Muscle layer of colon (tissue), 2 donors: ENCODE measurements around the gene MGAT4A.

ENCODE experiments used
- H3K27ac ChIP-seq: one replicate; pipeline ENCODE4 v1.7.0; 2013; ENCODE audit warnings: low read depth, mild to moderate bottlenecking, low read length, moderate library complexity
- H3K27me3 ChIP-seq, 2 donors: one replicate each; pipeline ENCODE4 v1.7.0; 2013; ENCODE audit warnings: low read length in 2 of 2, mild to moderate bottlenecking in 2 of 2; ENCODE audit not compliant: insufficient read depth in 2 of 2, control insufficient read depth in 1 of 2
- H3K36me3 ChIP-seq: one replicate; pipeline ENCODE4 v1.7.0; 2013; ENCODE audit warnings: mild to moderate bottlenecking, low read length; ENCODE audit not compliant: insufficient read depth
- H3K4me1 ChIP-seq: one replicate; pipeline ENCODE4 v1.7.0; 2013; ENCODE audit warnings: mild to moderate bottlenecking, low read length; ENCODE audit not compliant: insufficient read depth
- H3K4me3 ChIP-seq, 2 donors: one replicate each; pipeline ENCODE4 v1.7.0; 2013; ENCODE audit warnings: low read length in 2 of 2, low read depth in 1 of 2, mild to moderate bottlenecking in 1 of 2, moderate library complexity in 1 of 2
- H3K9ac ChIP-seq: one replicate; pipeline ENCODE4 v1.7.0; 2013; ENCODE audit warnings: low read length
- H3K9me3 ChIP-seq: one replicate; pipeline ENCODE4 v1.7.0; 2013; ENCODE audit warnings: mild to moderate bottlenecking, low read length
- donor health status: abdominal sarcoma.
- donor health status: Adenocarcinoma of cecum.

Gene MGAT4A

GRCh38 chr2:98709535-98709934 lies 21.4 kb downstream of the MGAT4A start:
- Histone ChIP-seq H3K36me3 (no peaks in the 10 kb centered on the region), H3K9ac (no peak overlapping the region), H3K4me1 (peaks cover 13% of the 10 kb centered on the region), H3K27ac (no peak overlapping the region), H3K27me3 (no peaks in the 10 kb centered on the region), H3K4me3 (no peak overlapping the region), H3K9me3 (no peaks in the 10 kb centered on the region)

GRCh38 chr2:98708396-98709186 lies 22.3 kb downstream of the MGAT4A start:
- Histone ChIP-seq H3K4me3 (no peak overlapping the region), H3K27me3 (no peaks in the 10 kb centered on the region), H3K4me1 (peaks cover 19% of the 10 kb centered on the region), H3K9ac (no peak overlapping the region), H3K36me3 (no peaks in the 10 kb centered on the region), H3K9me3 (no peaks in the 10 kb centered on the region), H3K27ac (no peak overlapping the region)

GRCh38 chr2:98706591-98706990 lies 24.3 kb downstream of the MGAT4A start:
- no peaks in the 10 kb centered on the region for H3K27me3 ChIP-seq
- peaks cover 39% of the 10 kb centered on the region for H3K4me1 ChIP-seq
- no peaks in the 10 kb centered on the region for H3K36me3 ChIP-seq
- H3K9ac ChIP-seq, result no peak overlapping the region
- H3K4me3 ChIP-seq, result no peak overlapping the region
- H3K27ac ChIP-seq, result no peak overlapping the region
- H3K9me3 ChIP-seq, result no peaks in the 10 kb centered on the region

GRCh38 chr2:98705333-98705617 lies 25.7 kb downstream of the MGAT4A start:
- Histone ChIP-seq H3K4me3 (no peak overlapping the region), H3K27ac (no peak overlapping the region), H3K27me3 (no peaks in the 10 kb centered on the region), H3K9me3 (no peaks in the 10 kb centered on the region), H3K36me3 (no peaks in the 10 kb centered on the region), H3K9ac (no peak overlapping the region), H3K4me1 (peaks cover 47% of the 10 kb centered on the region)

- Histone ChIP-seq H3K4me1 (peaks cover 46% of the 10 kb centered on the region), H3K27ac (no peak overlapping the region)
Observed at GRCh38 chr2:98704499-98705332, 26.2 kb downstream of the MGAT4A start.

GRCh38 chr2:98703738-98704137 lies 27.2 kb downstream of the MGAT4A start:
- Histone ChIP-seq H3K27ac (no peak overlapping the region), H3K4me1 (peaks cover 36% of the 10 kb centered on the region)

More at GRCh38 chr2:98704499-98705332, 26.2 kb downstream of the MGAT4A start:
- Histone ChIP-seq H3K9ac (no peak overlapping the region), H3K36me3 (no peaks in the 10 kb centered on the region), H3K27me3 (no peaks in the 10 kb centered on the region), H3K4me3 (no peak overlapping the region), H3K9me3 (no peaks in the 10 kb centered on the region)

GRCh38 chr2:98702858-98703620 lies 27.9 kb downstream of the MGAT4A start:
- Histone ChIP-seq H3K9ac (no peak overlapping the region), H3K4me1 (peaks cover 34% of the 10 kb centered on the region), H3K27me3 (no peaks in the 10 kb centered on the region), H3K4me3 (peak overlapping the region in 1 of 2 donors; percentile 15), H3K9me3 (no peaks in the 10 kb centered on the region), H3K36me3 (no peaks in the 10 kb centered on the region), H3K27ac (peak overlapping the region; percentile 50)

More at GRCh38 chr2:98703738-98704137, 27.2 kb downstream of the MGAT4A start:
- no peak overlapping the region for H3K4me3 ChIP-seq
- H3K27me3 ChIP-seq, result no peaks in the 10 kb centered on the region
- H3K36me3 ChIP-seq, result no peaks in the 10 kb centered on the region
- no peak overlapping the region for H3K9ac ChIP-seq
- no peaks in the 10 kb centered on the region for H3K9me3 ChIP-seq

- no peaks in the 10 kb centered on the region for H3K9me3 ChIP-seq
- no peaks in the 10 kb centered on the region for H3K36me3 ChIP-seq
- peak overlapping the region in 1 of 2 donors; percentile 15 for H3K4me3 ChIP-seq
- H3K9ac ChIP-seq, result no peak overlapping the region
- peaks cover 34% of the 10 kb centered on the region for H3K4me1 ChIP-seq
- H3K27ac ChIP-seq, result peak overlapping the region; percentile 50
- H3K27me3 ChIP-seq, result no peaks in the 10 kb centered on the region
Observed at GRCh38 chr2:98702127-98702802, 28.7 kb downstream of the MGAT4A start.

GRCh38 chr2:98701230-98701629 lies 29.7 kb downstream of the MGAT4A start:
- no peak overlapping the region for H3K9ac ChIP-seq
- H3K27me3 ChIP-seq, result no peaks in the 10 kb centered on the region
- H3K27ac ChIP-seq, result peak overlapping the region; percentile 35

GRCh38 chr2:98698896-98699295 lies 32.0 kb downstream of the MGAT4A start:
- no peaks in the 10 kb centered on the region for H3K9me3 ChIP-seq
- H3K36me3 ChIP-seq, result no peaks in the 10 kb centered on the region
- H3K27ac ChIP-seq, result no peak overlapping the region
- peaks cover 30% of the 10 kb centered on the region for H3K4me1 ChIP-seq
- no peak overlapping the region for H3K9ac ChIP-seq
- no peaks in the 10 kb centered on the region for H3K27me3 ChIP-seq
- H3K4me3 ChIP-seq, result no peak overlapping the region

More at GRCh38 chr2:98701230-98701629, 29.7 kb downstream of the MGAT4A start:
- no peaks in the 10 kb centered on the region for H3K36me3 ChIP-seq
- no peak overlapping the region for H3K4me3 ChIP-seq
- no peaks in the 10 kb centered on the region for H3K9me3 ChIP-seq
- H3K4me1 ChIP-seq, result peaks cover 34% of the 10 kb centered on the region
